Smooth muscle cell (in vitro differentiated cells): ENCODE data around the gene SLC25A46. TPM values are rescaled to one million over a fixed set of nuclear protein-coding genes. Genes with fewer than 3 reads are reported as not detected.

Experiments
- DNase-seq: peaks from one replicate; lab custom pipeline; 2025; ENCODE audit not compliant: unreplicated experiment; lab: John Stamatoyannopoulos, UW
- H2AFZ ChIP-seq: fragments of 200-600 bp; sonication (generic); 2 replicates; pipeline ENCODE4 v1.6.0; 2016; ENCODE audit warnings: antibody characterized with exemption, low read depth, mild to moderate bottlenecking
- H3F3A ChIP-seq: fragments of 200-600 bp; sonication (generic); 2 replicates; pipeline ENCODE4 v1.6.0; 2017; ENCODE audit warnings: antibody characterized with exemption, low read depth
- H3K27ac ChIP-seq: fragments of 200-600 bp; sonication (generic); 2 replicates; pipeline ENCODE4 v1.5.1; 2016; ENCODE audit warnings: low read depth, mild to moderate bottlenecking
- H3K27me3 ChIP-seq: fragments of 200-600 bp; sonication (generic); 2 replicates; pipeline ENCODE4 v1.6.1; 2016; ENCODE audit warnings: low read depth, mild to moderate bottlenecking
- H3K36me3 ChIP-seq: fragments of 200-600 bp; sonication (generic); 2 replicates; pipeline ENCODE4 v1.5.1; 2016; ENCODE audit warnings: low read depth
- H3K4me1 ChIP-seq: fragments of 200-600 bp; sonication (generic); 2 replicates; pipeline ENCODE4 v1.5.1; 2016; ENCODE audit warnings: low read depth
- H3K4me2 ChIP-seq: fragments of 200-600 bp; sonication (generic); 2 replicates; pipeline ENCODE4 v1.6.0; 2016; ENCODE audit warnings: mild to moderate bottlenecking
- H3K4me3 ChIP-seq: fragments of 200-600 bp; sonication (generic); 2 replicates; pipeline ENCODE4 v1.5.1; 2016; ENCODE audit warnings: mild to moderate bottlenecking
- H3K79me2 ChIP-seq: fragments of 200-600 bp; sonication (generic); 2 replicates; pipeline ENCODE4 v1.6.0; 2016; ENCODE audit warnings: low read depth, mild to moderate bottlenecking
- H3K9ac ChIP-seq: fragments of 200-600 bp; sonication (generic); 2 replicates; pipeline ENCODE4 v1.6.0; 2016; ENCODE audit warnings: low read depth
- H3K9me3 ChIP-seq: fragments of 200-600 bp; sonication (generic); replicated peaks from 2 replicates; pipeline ENCODE4 v1.5.1; 2016; ENCODE audit warnings: low read depth
- H4K20me1 ChIP-seq: fragments of 200-600 bp; sonication (generic); 2 replicates; pipeline ENCODE4 v1.6.0; 2016; ENCODE audit warnings: low read depth
- CTCF ChIP-seq: fragments of 200-600 bp; sonication (generic); IDR thresholded peaks from 2 replicates; pipeline ENCODE4 v1.5.1; 2017; ENCODE audit warnings: borderline replicate concordance, mild to moderate bottlenecking, antibody characterized with exemption; ENCODE audit not compliant: insufficient read depth, poor library complexity, severe bottlenecking
- WGBS: methylation state at CpG from one replicate; pipeline ENCODE4 v1.1.7; 2016; ENCODE audit warnings: low lambda C conversion rate; 5-methylcytosine and 5-hydroxymethylcytosine counted together
- polyA plus RNA-seq: library from polyadenylated mRNA; unstranded; fragments of >200 nt; fragmentation: Nextera tagmentation; extraction: Ambion mirVana; gene quantifications from 2 replicates; pipeline ENCODE4 v1.2.1, GENCODE V29; 2016
- total RNA-seq: library from RNA; depleted of rRNA; stranded (reverse); fragments of >200 nt; gene quantifications from 2 replicates; pipeline ENCODE4 v1.2.3, GENCODE V29; 2014

Gene SLC25A46
- total and polyA plus RNA-seq, 2 experiments from 2014 or later: 22.4 to 58.3 TPM

DNA sequence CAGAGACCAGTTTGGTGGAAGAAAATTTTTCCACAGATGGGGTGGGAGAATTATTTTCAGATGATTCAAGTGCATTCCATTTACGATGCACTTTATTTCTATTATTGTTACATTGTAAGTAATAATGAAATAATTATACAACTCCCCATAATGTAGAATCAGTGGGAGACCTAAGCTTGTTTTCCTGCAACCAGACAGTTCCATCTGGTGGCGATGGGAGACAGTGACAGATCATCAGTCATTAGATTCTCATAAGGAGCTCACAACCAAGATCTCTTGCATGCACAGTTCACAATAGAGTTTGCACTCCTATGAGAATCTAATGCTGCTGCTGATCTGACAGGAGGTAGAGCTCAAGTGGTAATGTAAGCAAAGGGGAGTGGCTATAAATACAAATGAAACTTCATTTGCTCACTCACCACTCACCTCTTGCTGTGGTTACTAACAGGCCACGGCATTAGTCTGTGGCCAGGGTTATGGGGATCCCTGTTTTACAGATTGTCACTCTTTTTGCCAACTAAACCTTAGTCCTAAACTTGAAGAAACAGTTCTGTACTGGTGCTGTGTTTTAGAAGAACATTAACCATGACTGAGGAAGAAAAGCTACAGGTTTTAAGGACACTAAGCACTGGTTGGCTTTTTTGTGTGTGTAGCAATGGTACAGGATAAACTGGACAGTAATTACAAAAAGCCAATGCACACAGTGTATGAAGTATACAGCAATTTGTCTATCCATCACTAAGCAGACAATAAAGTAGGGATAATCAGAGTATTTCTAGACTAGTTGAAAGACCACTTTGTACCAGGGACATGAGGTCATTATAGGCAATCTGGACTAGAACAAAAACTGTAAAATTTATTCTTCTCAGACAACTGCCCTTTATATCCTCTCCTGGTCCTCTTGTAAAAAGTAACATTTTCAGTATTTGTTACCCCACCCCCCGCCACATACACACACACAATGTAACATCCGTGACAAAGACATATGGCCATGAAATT, 22.3 kb upstream of the SLC25A46 start:
- Histone ChIP-seq H3K4me3 (no peak overlapping the region), H3K4me1 (no peaks in the 10 kb centered on the region), H3K4me2 (no peak overlapping the region), H3F3A (no peaks in the 10 kb centered on the region), H4K20me1 (no peaks in the 10 kb centered on the region), H3K27me3 (no peaks in the 10 kb centered on the region), H3K9me3 (no peaks in the 10 kb centered on the region), H3K9ac (no peak overlapping the region), H3K36me3 (no peaks in the 10 kb centered on the region), H3K27ac (no peak overlapping the region), H2AFZ (no peak overlapping the region), H3K79me2 (no peaks in the 10 kb centered on the region)
- DNase-seq: no peak
- 84% methylated on average over 5 of the region's 5 CpGs for WGBS
- TF ChIP-seq CTCF: no peak

DNA sequence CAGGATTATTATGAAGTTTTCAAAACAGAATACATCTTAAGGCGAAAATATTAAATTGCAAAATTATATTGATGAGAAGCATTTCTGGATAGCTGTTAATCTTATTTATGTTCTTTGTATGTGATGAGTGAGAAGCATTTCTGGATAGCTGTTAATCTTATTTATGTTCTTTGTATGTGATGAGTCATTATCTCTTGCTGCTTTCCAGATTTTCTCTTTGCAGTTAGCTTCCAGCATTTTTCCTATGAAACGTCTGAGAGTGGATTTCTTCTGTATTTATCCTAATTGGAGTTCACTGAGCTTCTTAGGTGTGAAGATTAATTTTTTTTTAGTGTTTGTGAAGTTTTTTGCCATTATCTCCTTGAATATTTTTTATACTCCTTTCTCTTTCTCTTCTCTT, 20.5 kb upstream of the SLC25A46 start:
- H3F3A ChIP-seq: no peaks in the 10 kb centered on the region
- no peak overlapping the region for H3K4me3 ChIP-seq
- WGBS: 51% methylated on average over 2 of the region's 2 CpGs
- H3K36me3 ChIP-seq: no peaks in the 10 kb centered on the region
- TF ChIP-seq CTCF: no peak
- no peaks in the 10 kb centered on the region for H3K79me2 ChIP-seq
- no peak overlapping the region for H3K27ac ChIP-seq
- no peak overlapping the region for H3K4me2 ChIP-seq
- no peaks in the 10 kb centered on the region for H4K20me1 ChIP-seq
- no peak for DNase-seq
- no peak overlapping the region for H2AFZ ChIP-seq
- H3K27me3 ChIP-seq: no peaks in the 10 kb centered on the region
- H3K4me1 ChIP-seq: no peaks in the 10 kb centered on the region
- no peak overlapping the region for H3K9ac ChIP-seq
- H3K9me3 ChIP-seq: no peaks in the 10 kb centered on the region

DNA sequence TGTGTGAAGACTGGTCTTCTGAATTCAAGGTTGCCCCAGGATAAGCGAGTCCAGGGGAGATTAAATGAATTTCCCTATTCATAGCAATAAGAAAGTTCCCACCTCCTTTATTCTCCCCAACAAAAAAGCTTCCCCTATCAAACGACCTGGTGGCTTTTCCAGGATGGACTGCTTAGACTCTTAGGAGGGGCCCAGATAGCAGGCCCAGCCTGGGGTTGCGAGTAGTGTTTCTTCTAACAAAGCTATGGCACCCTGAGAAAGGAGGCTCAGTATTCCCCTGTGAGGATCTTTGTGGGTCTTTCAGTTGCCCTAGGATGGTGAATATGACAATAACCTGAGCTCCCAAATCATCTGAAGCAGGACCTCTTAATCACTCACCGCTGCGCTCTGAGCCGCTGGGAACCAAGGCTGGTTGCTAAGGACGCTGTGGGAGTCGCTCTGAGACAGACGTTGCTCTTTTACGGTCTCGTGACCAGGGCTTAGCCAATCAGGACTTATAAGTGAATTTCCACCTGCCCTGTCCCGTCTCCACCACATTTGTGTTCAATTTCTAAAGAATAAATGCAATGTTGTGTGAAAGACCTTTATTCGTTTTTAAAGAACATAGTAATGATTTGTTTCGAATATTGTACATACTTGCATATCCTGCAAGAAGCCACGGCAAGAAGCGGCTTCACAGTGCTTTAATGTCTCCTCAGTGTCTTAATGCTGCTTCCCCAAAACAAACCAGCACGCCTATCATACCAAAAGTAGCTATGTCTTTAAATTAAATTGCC, 12.4 kb upstream of the SLC25A46 start, which contains the start of gene TMEM232:
Gene TMEM232 (minus strand): TSS at position 423 of the 776 bp plus-strand sequence. CDS start 59,319 bp downstream, outside the sequence.
- no peaks in the 10 kb centered on the region for H3K9me3 ChIP-seq
- H3K9ac ChIP-seq: peak within 1 kb of the TSS; percentile 49
- H3K27me3 ChIP-seq: no peaks in the 10 kb centered on the region
- no peak for TF ChIP-seq CTCF
- H3K4me1 ChIP-seq: no peaks in the 10 kb centered on the region
- no peaks in the 10 kb centered on the region for H4K20me1 ChIP-seq
- peak within 1 kb of the TSS; percentile 97 for H3K4me2 ChIP-seq
- H2AFZ ChIP-seq: peak within 1 kb of the TSS; percentile 100
- 25% methylated on average over 17 of the region's 17 CpGs for WGBS
- peak within 1 kb of the TSS; percentile 74 for H3K4me3 ChIP-seq
- no peaks in the 10 kb centered on the region for H3F3A ChIP-seq
- DNase-seq: no peak
- H3K36me3 ChIP-seq: no peaks in the 10 kb centered on the region
- H3K79me2 ChIP-seq: no peaks in the 10 kb centered on the region
- no peak within 1 kb of the TSS for H3K27ac ChIP-seq
